NCI-H146 treated with DMSO at 0.1 percent for 48 hours (cell line): ENCODE measurements around the gene CAMP.
"Not testable (repeated sequence)": the region's sequence is repeated elsewhere in the genome, so short reads cannot be mapped to it uniquely, and the experiment has no call there.

Experiments
- DNase-seq: peaks from one replicate; lab custom pipeline; 2025; ENCODE audit not compliant: unreplicated experiment; lab: John Stamatoyannopoulos, UW

CAMP gene

GRCh38 chr3:48248095-48248850 lies 25.0 kb downstream of the CAMP start:
- no peak for DNase-seq

- DNase-seq = no peak
These were observed 33.3 kb downstream of the CAMP start for GRCh38 chr3:48256557-48256956.

GRCh38 chr3:48258530-48258929 lies 35.2 kb downstream of the CAMP start:
- no peak for DNase-seq

- no peak for DNase-seq
These were observed 44.5 kb downstream of the CAMP start for GRCh38 chr3:48267782-48268181.

- DNase-seq = peak; percentile 0
These were observed 45.2 kb downstream of the CAMP start for GRCh38 chr3:48268381-48268935.

- no peak for DNase-seq
These were observed 45.8 kb downstream of the CAMP start for GRCh38 chr3:48268936-48269561.

- no peak for DNase-seq
These were observed 46.3 kb downstream of the CAMP start for GRCh38 chr3:48269592-48269991.

- no peak for DNase-seq
These were observed 47.0 kb downstream of the CAMP start for GRCh38 chr3:48270306-48270705.

- not testable (repeated sequence) for DNase-seq
These were observed 47.9 kb downstream of the CAMP start for GRCh38 chr3:48271223-48271622.

- DNase-seq = no peak
These were observed 48.6 kb downstream of the CAMP start for GRCh38 chr3:48271763-48272498.

GRCh38 chr3:48273594-48274211 lies 50.4 kb downstream of the CAMP start:
- peak; percentile 25 for DNase-seq

GRCh38 chr3:48274452-48274851 lies 51.2 kb downstream of the CAMP start:
- no peak for DNase-seq
